Mesendoderm (in vitro differentiated cells): ENCODE data around the gene TFCP2L1.

Source experiments
- DNase-seq: peaks from one replicate; pipeline ENCODE4 v3.0.0; 2013
- H2AK5ac ChIP-seq: 2 replicates; pipeline ENCODE4 v1.6.1; 2013; ENCODE audit warnings: low read length, inconsistent platforms
- H2BK120ac ChIP-seq: 2 replicates; pipeline ENCODE4 v1.6.1; 2013; ENCODE audit warnings: low read depth, mild to moderate bottlenecking, low read length, moderate library complexity, mixed read lengths
- H2BK15ac ChIP-seq: replicated peaks from 2 replicates; pipeline ENCODE4 v1.6.1; 2013; ENCODE audit warnings: low read depth, mild to moderate bottlenecking, moderate library complexity
- H2BK5ac ChIP-seq: 2 replicates; pipeline ENCODE4 v1.6.1; 2013; ENCODE audit warnings: low read length, inconsistent platforms
- H3K18ac ChIP-seq: 2 replicates; pipeline ENCODE4 v1.6.1; 2013; ENCODE audit warnings: mild to moderate bottlenecking, low read length, mixed read lengths
- H3K23ac ChIP-seq: one replicate; pipeline ENCODE4 v1.6.1; 2013; ENCODE audit warnings: low read length
- H3K27ac ChIP-seq: 2 replicates; pipeline ENCODE4 v1.5.1; 2013; ENCODE audit warnings: low read depth, mild to moderate bottlenecking, inconsistent platforms, low read length, moderate library complexity
- H3K27me3 ChIP-seq: 2 replicates; pipeline ENCODE4 v1.6.1; 2013; ENCODE audit warnings: low read length, control low read depth, mild to moderate bottlenecking, inconsistent platforms; ENCODE audit not compliant: insufficient read depth, poor library complexity
- H3K36me3 ChIP-seq: 2 replicates; pipeline ENCODE4 v1.6.1; 2013; ENCODE audit warnings: low read length, inconsistent platforms; ENCODE audit not compliant: control insufficient read depth, insufficient read depth
- H3K4ac ChIP-seq: one replicate; pipeline ENCODE4 v1.6.1; 2013; ENCODE audit warnings: low read depth, mild to moderate bottlenecking, low read length, moderate library complexity
- H3K4me1 ChIP-seq: 2 replicates; pipeline ENCODE4 v1.6.1; 2013; ENCODE audit warnings: low read depth, low read length, inconsistent platforms; ENCODE audit not compliant: control insufficient read depth
- H3K4me2 ChIP-seq: 2 replicates; pipeline ENCODE4 v1.6.1; 2013; ENCODE audit warnings: low read length
- H3K4me3 ChIP-seq: 2 replicates; pipeline ENCODE4 v1.5.1; 2013; ENCODE audit warnings: mild to moderate bottlenecking, low read length
- H3K56ac ChIP-seq: one replicate; pipeline ENCODE4 v1.6.1; 2013; ENCODE audit warnings: low read length
- H3K79me1 ChIP-seq: 2 replicates; pipeline ENCODE4 v1.6.1; 2013; ENCODE audit warnings: low read length, inconsistent platforms
- H3K79me2 ChIP-seq: 2 replicates; pipeline ENCODE4 v1.6.1; 2013; ENCODE audit warnings: mild to moderate bottlenecking, low read length; ENCODE audit not compliant: control insufficient read depth, insufficient read depth
- H3K9ac ChIP-seq: 2 replicates; pipeline ENCODE4 v1.6.1; 2013; ENCODE audit warnings: low read length, inconsistent platforms
- H4K5ac ChIP-seq: one replicate; pipeline ENCODE4 v1.6.1; 2013; ENCODE audit warnings: low read length
- H4K8ac ChIP-seq: one replicate; pipeline ENCODE4 v1.6.1; 2013; ENCODE audit warnings: low read depth, mild to moderate bottlenecking, control low read depth, low read length, moderate library complexity
- WGBS: extraction: QIAGEN DNeasy Blood & Tissue Kit; methylation state at CpG from one replicate; pipeline ENCODE4 v1.1.7; 2013; ENCODE audit warnings: low lambda C conversion rate, missing lambda C conversion rate; ENCODE audit not compliant: insufficient coverage; ENCODE audit errors: extremely low coverage; 5-methylcytosine and 5-hydroxymethylcytosine counted together

The TFCP2L1 gene

DNA sequence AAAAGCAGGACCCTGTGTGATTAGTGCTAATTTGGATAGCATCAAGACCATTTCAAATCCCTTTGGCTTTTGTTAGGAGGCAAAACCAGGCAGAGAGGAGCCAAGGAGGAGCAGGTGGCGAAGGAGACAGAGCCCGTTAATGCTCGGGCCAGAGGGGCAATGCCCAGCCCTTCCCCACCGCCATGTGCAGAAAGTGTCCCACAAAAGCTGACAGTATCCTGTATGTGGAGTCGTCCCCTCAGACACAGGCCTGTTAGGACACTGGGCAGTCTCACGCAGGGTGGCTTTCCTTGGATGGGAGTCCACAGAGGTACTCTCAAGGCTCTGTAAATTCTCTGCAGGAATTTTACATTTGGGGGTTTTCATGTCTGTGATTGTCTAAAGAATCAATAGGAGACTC, 44.8 kb upstream of the TFCP2L1 start:
- Histone ChIP-seq H3K18ac (no peak overlapping the region), H3K4me2 (no peak overlapping the region)
- no peak for DNase-seq

GRCh38 chr2:121326628-121327027, 41.6 kb upstream of the TFCP2L1 start:
- Histone ChIP-seq H3K4me3 (no peak overlapping the region), H4K8ac (no peak overlapping the region), H3K27me3 (no peaks in the 10 kb centered on the region), H3K79me2 (no peaks in the 10 kb centered on the region), H3K36me3 (no peaks in the 10 kb centered on the region), H3K9ac (no peak overlapping the region), H2BK120ac (no peak overlapping the region), H4K5ac (no peak overlapping the region), H3K23ac (no peak overlapping the region), H2AK5ac (no peak overlapping the region), H3K79me1 (no peaks in the 10 kb centered on the region), H3K4me1 (no peaks in the 10 kb centered on the region), H2BK15ac (no peak overlapping the region), H3K27ac (no peak overlapping the region), H3K56ac (no peak overlapping the region), H3K18ac (no peak overlapping the region), H2BK5ac (no peak overlapping the region), H3K4me2 (no peak overlapping the region), H3K4ac (no peak overlapping the region)
- DNase-seq = no peak
- no CpG with 5 or more reads among the region's 8 CpGs for WGBS

More for the DNA sequence above, 44.8 kb upstream of the TFCP2L1 start:
- H3K23ac ChIP-seq = no peak overlapping the region
- no peak overlapping the region for H2BK15ac ChIP-seq
- H3K9ac ChIP-seq = no peak overlapping the region
- no peak overlapping the region for H3K27ac ChIP-seq
- no peak overlapping the region for H2AK5ac ChIP-seq
- no peak overlapping the region for H2BK5ac ChIP-seq
- no peak overlapping the region for H4K5ac ChIP-seq
- H3K56ac ChIP-seq = no peak overlapping the region
- H3K4me3 ChIP-seq = no peak overlapping the region
- H3K36me3 ChIP-seq = no peaks in the 10 kb centered on the region
- no peaks in the 10 kb centered on the region for H3K27me3 ChIP-seq
- H3K79me1 ChIP-seq = no peaks in the 10 kb centered on the region
- no peak overlapping the region for H3K4ac ChIP-seq
- H3K79me2 ChIP-seq = no peaks in the 10 kb centered on the region
- H4K8ac ChIP-seq = no peak overlapping the region
- H3K4me1 ChIP-seq = no peaks in the 10 kb centered on the region
- no peak overlapping the region for H2BK120ac ChIP-seq
- no CpG with 5 or more reads among the region's 6 CpGs for WGBS

- Histone ChIP-seq H3K36me3 (no peaks in the 10 kb centered on the region), H3K4me3 (no peak overlapping the region), H3K27me3 (no peaks in the 10 kb centered on the region), H2AK5ac (no peak overlapping the region), H2BK120ac (no peak overlapping the region), H3K4ac (no peak overlapping the region), H3K9ac (no peak overlapping the region), H3K18ac (no peak overlapping the region), H3K79me2 (no peaks in the 10 kb centered on the region), H3K23ac (no peak overlapping the region), H3K79me1 (no peaks in the 10 kb centered on the region), H3K4me1 (no peaks in the 10 kb centered on the region), H4K5ac (no peak overlapping the region), H3K27ac (no peak overlapping the region), H2BK15ac (no peak overlapping the region), H3K56ac (no peak overlapping the region), H3K4me2 (no peak overlapping the region), H4K8ac (no peak overlapping the region), H2BK5ac (no peak overlapping the region)
- WGBS = no CpG with 5 or more reads among the region's 7 CpGs
- no peak for DNase-seq
These were observed 39.6 kb upstream of the TFCP2L1 start for GRCh38 chr2:121324601-121325000.

DNA sequence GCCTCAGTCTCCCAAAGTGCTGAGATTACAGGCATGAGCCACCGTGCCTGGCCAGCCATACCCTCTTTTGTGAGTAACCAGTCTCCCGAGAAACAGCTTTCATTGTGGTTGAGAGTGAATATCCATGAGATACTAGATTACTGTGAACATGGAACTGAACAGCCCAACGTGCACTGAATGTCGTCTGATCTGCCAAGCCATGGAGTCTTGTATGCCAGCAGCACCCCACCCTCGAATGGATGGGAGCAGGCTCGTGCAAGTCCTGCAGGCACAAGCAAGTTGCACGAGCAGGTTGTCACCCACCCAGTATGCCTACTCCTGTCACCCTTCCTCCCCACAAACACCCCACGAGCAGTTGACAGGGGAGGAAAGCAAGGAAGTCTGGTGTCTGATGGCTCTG, 36.5 kb upstream of the TFCP2L1 start:
- H2BK120ac ChIP-seq = no peak overlapping the region
- no peak for DNase-seq
- no peak overlapping the region for H3K56ac ChIP-seq
- H3K36me3 ChIP-seq = no peaks in the 10 kb centered on the region
- no peaks in the 10 kb centered on the region for H3K27me3 ChIP-seq
- H2BK5ac ChIP-seq = no peak overlapping the region
- H3K9ac ChIP-seq = no peak overlapping the region
- no peak overlapping the region for H2AK5ac ChIP-seq
- H3K4me2 ChIP-seq = no peak overlapping the region
- no peak overlapping the region for H4K8ac ChIP-seq
- no peak overlapping the region for H3K4me3 ChIP-seq
- H4K5ac ChIP-seq = no peak overlapping the region
- no peak overlapping the region for H2BK15ac ChIP-seq
- no peaks in the 10 kb centered on the region for H3K79me2 ChIP-seq
- no peak overlapping the region for H3K23ac ChIP-seq
- no peaks in the 10 kb centered on the region for H3K79me1 ChIP-seq
- no peaks in the 10 kb centered on the region for H3K4me1 ChIP-seq
- no peak overlapping the region for H3K18ac ChIP-seq
- no CpG with 5 or more reads among the region's 8 CpGs for WGBS
- no peak overlapping the region for H3K27ac ChIP-seq
- no peak overlapping the region for H3K4ac ChIP-seq

DNA sequence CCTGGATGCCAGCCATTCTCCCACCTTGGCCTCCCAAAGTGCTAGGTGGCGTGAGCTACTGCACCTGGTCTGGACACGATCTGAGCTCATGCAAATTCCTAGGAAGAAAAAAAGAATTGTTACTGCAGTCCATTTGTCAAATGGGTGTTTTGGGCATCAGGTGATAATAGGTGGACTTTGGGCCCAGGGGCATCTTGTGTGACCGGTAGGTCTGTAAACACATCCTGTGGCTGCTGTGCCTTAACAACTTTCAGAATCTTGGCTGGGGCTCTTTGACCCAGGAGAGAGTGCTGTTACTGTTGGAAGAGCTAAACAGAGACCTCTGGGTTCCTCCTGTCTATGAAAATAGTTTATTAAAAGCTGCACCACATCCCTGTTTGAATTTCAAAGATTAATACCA, 34.9 kb upstream of the TFCP2L1 start:
- Histone ChIP-seq H2AK5ac (no peak overlapping the region), H4K5ac (no peak overlapping the region), H3K79me2 (no peaks in the 10 kb centered on the region), H3K4me2 (no peak overlapping the region), H3K4me3 (no peak overlapping the region), H3K36me3 (no peaks in the 10 kb centered on the region), H2BK15ac (no peak overlapping the region), H2BK5ac (no peak overlapping the region), H3K18ac (no peak overlapping the region), H3K56ac (no peak overlapping the region), H2BK120ac (no peak overlapping the region), H4K8ac (no peak overlapping the region), H3K4me1 (no peaks in the 10 kb centered on the region), H3K27me3 (no peaks in the 10 kb centered on the region), H3K4ac (no peak overlapping the region), H3K79me1 (no peaks in the 10 kb centered on the region), H3K9ac (no peak overlapping the region), H3K27ac (no peak overlapping the region), H3K23ac (no peak overlapping the region)
- WGBS = no CpG with 5 or more reads among the region's 3 CpGs
- DNase-seq = no peak

- Histone ChIP-seq H3K4me1 (no peaks in the 10 kb centered on the region), H3K18ac (no peak overlapping the region), H3K56ac (no peak overlapping the region), H2BK15ac (no peak overlapping the region), H2BK5ac (no peak overlapping the region), H2AK5ac (no peak overlapping the region), H3K4ac (no peak overlapping the region), H3K79me2 (no peaks in the 10 kb centered on the region), H3K23ac (no peak overlapping the region), H3K27me3 (no peaks in the 10 kb centered on the region), H3K79me1 (no peaks in the 10 kb centered on the region), H2BK120ac (no peak overlapping the region), H3K4me3 (no peak overlapping the region), H3K9ac (no peak overlapping the region), H3K4me2 (no peak overlapping the region), H4K5ac (no peak overlapping the region), H3K27ac (no peak overlapping the region), H4K8ac (no peak overlapping the region), H3K36me3 (no peaks in the 10 kb centered on the region)
- no CpG with 5 or more reads among the region's 7 CpGs for WGBS
- no peak for DNase-seq
These were observed 32.0 kb upstream of the TFCP2L1 start for GRCh38 chr2:121316986-121317385.
